Motor neuron (in vitro differentiated cells): ENCODE measurements around the gene ADGRF4. TPM values are rescaled to one million over a fixed set of nuclear protein-coding genes. Genes with fewer than 3 reads are reported as not detected.
A peak's percentile ranks its signal among the peaks of the same experiment; 100 is the strongest.

Source experiments
- ATAC-seq, 8 experiments: fragments of 200-7000 bp; cut with Tn5 transposase; replicated peaks in 6 of 8; 2 replicates each; pipeline ENCODE4 v1.8.0; 2021; ENCODE audit warnings: mild to moderate bottlenecking in 8 of 8, moderate library complexity in 8 of 8
- H3K27ac ChIP-seq, 2 donors: fragments of 250-450 bp; sonication (Bioruptor Pico); 2 replicates each; pipeline ENCODE4 v1.9.0; 2021; ENCODE audit warnings: antibody characterized with exemption in 2 of 2, mild to moderate bottlenecking in 2 of 2, moderate library complexity in 1 of 2
- H3K4me1 ChIP-seq, 2 donors: fragments of 250-450 bp; sonication (Bioruptor Pico); replicated peaks in 1 of 2; 2 replicates each; pipeline ENCODE4 v1.6.1; 2021; ENCODE audit warnings: antibody characterized with exemption in 2 of 2, mild to moderate bottlenecking in 2 of 2, moderate library complexity in 1 of 2
- H3K4me3 ChIP-seq, 5 donors: fragments of 250-450 bp; sonication (Bioruptor Pico); 2 replicates each; pipeline ENCODE4 v1.9.0; 2021; ENCODE audit warnings: antibody characterized with exemption in 5 of 5, mild to moderate bottlenecking in 5 of 5, moderate library complexity in 4 of 5
- WGBS, 10 experiments: fragments of 450-650 bp; shearing (Covaris generic); methylation state at CpG; one replicate each; pipeline ENCODE4 v1.0.0; 2022; 5-methylcytosine and 5-hydroxymethylcytosine counted together
- in situ Hi-C, 9 experiments: fragments of 400-800 bp; cut with MboI; loops; one replicate each; pipeline ENCODE4 v1.15.0; 2021; ENCODE audit warnings: low sequenced_read_pairs in 9 of 9, low pct_unique_long_range_greater_than_20kb in 2 of 9; ENCODE audit not compliant: unreplicated experiment in 9 of 9
- total RNA-seq, 8 experiments: library from RNA; unstranded; fragments of 300-600 nt; gene quantifications; 2 replicates each; pipeline versions ENCODE4 v1.2.3 to v1.2.4, GENCODE V29; 2022

The ADGRF4 gene
- total RNA-seq, 8 experiments from 2014 or later, result 0.08 to 0.36 (median 0.19) TPM; not detected in 5

- no peak for ATAC-seq
- Histone ChIP-seq H3K27ac (no peak overlapping the region), H3K4me3 (no peak overlapping the region), H3K4me1 (peaks cover 2 to 8% of the 10 kb centered on the region in 2 donors)
- WGBS, 10 experiments, result 0 to 100% (median 83%) methylated on average over 1 of the region's 1 CpG; no CpG with 5 or more reads in 2 of the 10 experiments
- in situ Hi-C loops, result loop anchor here in 1 of 9 experiments (25.0 kb wide), 1 partner anchor 91 kb away; no protein-coding TSS in a partner anchor
Observed at GRCh38 chr6:47671777-47672176, 26.6 kb upstream of the ADGRF4 start.

- WGBS, 10 experiments, result 91 to 100% (median 100%) methylated on average over 1 of the region's 1 CpG; no CpG with 5 or more reads in 7 of the 10 experiments
- Histone ChIP-seq H3K27ac (no peak overlapping the region), H3K4me1 (peaks cover 2 to 8% of the 10 kb centered on the region in 2 donors), H3K4me3 (no peak overlapping the region)
- ATAC-seq, result no peak
- in situ Hi-C loops, result loop anchor here in 1 of 9 experiments (25.0 kb wide), 1 partner anchor 89 kb away; no protein-coding TSS in a partner anchor
Observed at GRCh38 chr6:47672816-47673215, 25.6 kb upstream of the ADGRF4 start.

DNA sequence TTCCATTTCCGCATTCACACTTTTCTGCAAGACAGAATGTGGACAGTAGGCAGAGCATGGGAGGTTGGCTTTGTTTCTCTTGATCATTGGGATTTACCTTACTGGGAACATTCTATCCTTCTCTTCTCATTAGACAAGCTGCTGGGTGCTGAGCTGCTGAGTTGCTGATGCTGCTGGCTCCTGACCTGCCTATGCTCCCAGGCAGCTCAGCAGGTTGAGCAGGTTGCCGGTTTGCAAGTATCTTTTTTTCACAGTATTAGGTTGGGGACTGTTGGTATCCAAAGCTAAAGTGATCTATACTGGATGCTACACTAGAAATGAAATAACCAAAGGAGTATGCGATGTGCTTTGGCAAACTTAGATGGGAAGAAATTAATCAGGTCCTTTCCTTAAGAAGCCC is 23.7 kb upstream of the ADGRF4 start:
- 36 to 94% (median 76%) methylated on average over 1 to 3 of the region's 3 CpGs; no CpG with 5 or more reads in 4 of the 10 experiments for WGBS, 10 experiments
- no peak for ATAC-seq

GRCh38 chr6:47677381-47678100 is 20.8 kb upstream of the ADGRF4 start:
- Histone ChIP-seq H3K27ac (no peak overlapping the region), H3K4me3 (no peak overlapping the region), H3K4me1 (no peaks in the 10 kb centered on the region)
- in situ Hi-C loops, result no loop called here
- 27 to 100% (median 80%) methylated on average over 1 to 3 of the region's 4 CpGs; no CpG with 5 or more reads in 1 of the 10 experiments for WGBS, 10 experiments
- no peak for ATAC-seq

More for the DNA sequence above, 23.7 kb upstream of the ADGRF4 start:
- in situ Hi-C loops, result loop anchor here in 1 of 9 experiments (25.0 kb wide), 1 partner anchor 88 kb away; no protein-coding TSS in a partner anchor
- Histone ChIP-seq H3K27ac (no peak overlapping the region), H3K4me1 (peaks cover 0 to 8% of the 10 kb centered on the region in 2 donors), H3K4me3 (no peak overlapping the region)

DNA sequence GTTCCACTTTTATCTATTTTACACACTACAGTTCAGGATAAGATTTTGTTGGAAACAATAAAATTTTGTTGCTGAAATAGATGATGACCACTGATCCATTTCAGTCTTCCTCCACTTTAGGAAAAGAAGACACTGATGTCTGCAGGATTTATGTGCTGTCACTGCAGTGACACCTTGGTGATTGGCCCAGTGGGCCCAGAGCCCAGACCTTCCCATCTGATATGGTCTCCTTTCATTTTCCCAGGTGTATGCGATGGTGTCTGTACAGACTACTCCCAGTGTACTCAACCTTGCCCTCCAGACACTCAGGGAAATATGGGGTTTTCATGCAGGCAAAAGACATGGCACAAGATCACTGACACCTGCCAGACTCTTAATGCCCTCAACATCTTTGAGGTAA is 19.6 kb upstream of the ADGRF4 start:
- no peak for ATAC-seq
- WGBS, 10 experiments, result 40 to 100% (median 90%) methylated on average over 1 of the region's 1 CpG; no CpG with 5 or more reads in 6 of the 10 experiments
- Histone ChIP-seq H3K27ac (no peak overlapping the region), H3K4me3 (no peak overlapping the region), H3K4me1 (no peaks in the 10 kb centered on the region)
- in situ Hi-C loops, result no loop called here

- in situ Hi-C loops, result no loop called here
- peak in 6 of 8 experiments; percentile 31 to 99 (median 52) for ATAC-seq
- 0 to 89% (median 54%) methylated on average over 1 to 4 of the region's 4 CpGs; no CpG with 5 or more reads in 2 of the 10 experiments for whole genome bisulfite sequencing, 10 experiments
- no peaks in the 10 kb centered on the region for H3K4me1 ChIP-seq
- H3K27ac ChIP-seq, result no peak overlapping the region
- H3K4me3 ChIP-seq, result no peak overlapping the region
Observed at GRCh38 chr6:47679322-47679906, 19.0 kb upstream of the ADGRF4 start.

- in situ Hi-C loops, result no loop called here
- no peak overlapping the region for H3K4me3 ChIP-seq
- WGBS, 10 experiments, result 0 to 96% (median 50%) methylated on average over 1 to 2 of the region's 2 CpGs; no CpG with 5 or more reads in 1 of the 10 experiments
- H3K4me1 ChIP-seq, result no peaks in the 10 kb centered on the region
- no peak for ATAC-seq
- no peak overlapping the region for H3K27ac ChIP-seq
Observed at GRCh38 chr6:47680051-47680450, 18.3 kb upstream of the ADGRF4 start.

DNA sequence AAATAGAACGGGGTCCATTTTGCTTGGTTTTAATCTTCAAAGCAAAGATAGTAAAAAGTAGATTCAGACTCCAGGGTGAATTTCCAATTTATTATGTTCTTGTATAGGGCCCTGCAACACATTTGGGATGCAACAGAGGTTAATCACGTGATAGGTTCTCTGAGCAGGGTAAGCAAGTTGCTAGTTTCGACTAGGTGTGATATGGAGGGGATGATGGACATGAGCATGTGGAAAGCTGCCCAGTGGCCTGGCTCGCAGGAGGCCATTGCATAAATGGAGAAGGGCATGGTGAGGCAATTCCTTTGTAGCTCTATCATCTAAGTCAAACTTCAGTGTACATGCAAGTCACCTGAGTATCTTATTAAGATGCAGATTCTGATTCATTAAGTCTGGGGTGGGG is 17.7 kb upstream of the ADGRF4 start:
- no peak for ATAC-seq
- Histone ChIP-seq H3K4me3 (no peak overlapping the region), H3K27ac (no peak overlapping the region), H3K4me1 (no peaks in the 10 kb centered on the region)
- in situ Hi-C loops, result no loop called here
- WGBS, 10 experiments, result 5 to 100% (median 85%) methylated on average over 1 to 4 of the region's 4 CpGs

GRCh38 chr6:47681201-47681990 is 17.0 kb upstream of the ADGRF4 start:
- ATAC-seq, result no peak
- H3K4me3 ChIP-seq, result no peak overlapping the region
- in situ Hi-C loops, result no loop called here
- H3K27ac ChIP-seq, result no peak overlapping the region
- no peaks in the 10 kb centered on the region for H3K4me1 ChIP-seq
- WGBS, 10 experiments, result 20 to 100% (median 75%) methylated on average over 1 of the region's 1 CpG; no CpG with 5 or more reads in 2 of the 10 experiments

GRCh38 chr6:47686411-47686810 is 12.0 kb upstream of the ADGRF4 start:
- no peaks in the 10 kb centered on the region for H3K4me1 ChIP-seq
- ATAC-seq, result no peak
- in situ Hi-C loops, result no loop called here
- H3K4me3 ChIP-seq, result no peak overlapping the region
- 0 to 83% (median 56%) methylated on average over 1 of the region's 1 CpG; no CpG with 5 or more reads in 2 of the 10 experiments for WGBS, 10 experiments
- H3K27ac ChIP-seq, result no peak overlapping the region

DNA sequence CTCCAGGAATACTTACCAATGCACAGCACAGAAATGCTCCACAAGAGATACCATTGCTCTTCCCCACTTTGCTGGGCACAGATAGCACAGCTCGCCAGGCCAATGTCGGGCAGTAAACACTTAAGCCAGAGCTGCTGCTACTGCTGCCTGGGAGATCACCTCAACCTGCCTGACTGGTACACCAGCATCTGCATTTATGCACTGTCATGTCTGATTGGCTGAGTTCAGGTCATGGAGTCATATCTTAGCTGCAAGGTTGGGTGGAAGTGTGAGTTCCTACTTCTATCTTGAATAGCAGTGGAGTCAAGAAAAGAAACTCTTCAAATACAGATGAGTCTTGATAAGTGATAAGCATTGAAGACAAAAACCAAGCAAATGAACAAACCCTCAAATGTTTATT is 10.9 kb upstream of the ADGRF4 start:
- WGBS, 10 experiments, result 60 to 100% (median 66%) methylated on average over 1 to 2 of the region's 2 CpGs; no CpG with 5 or more reads in 7 of the 10 experiments

GRCh38 chr6:47690214-47690613 is 8.2 kb upstream of the ADGRF4 start:
- H3K4me3 ChIP-seq, result no peak overlapping the region
- WGBS, 10 experiments, result 0 to 100% (median 61%) methylated on average over 1 to 2 of the region's 2 CpGs; no CpG with 5 or more reads in 4 of the 10 experiments
- H3K27ac ChIP-seq, result no peak overlapping the region
- in situ Hi-C loops, result no loop called here
- no peak for ATAC-seq
- no peaks in the 10 kb centered on the region for H3K4me1 ChIP-seq

More for the DNA sequence above, 10.9 kb upstream of the ADGRF4 start:
- Histone ChIP-seq H3K4me3 (no peak overlapping the region), H3K4me1 (no peaks in the 10 kb centered on the region), H3K27ac (no peak overlapping the region)
- in situ Hi-C loops, result no loop called here
- ATAC-seq, result no peak

DNA sequence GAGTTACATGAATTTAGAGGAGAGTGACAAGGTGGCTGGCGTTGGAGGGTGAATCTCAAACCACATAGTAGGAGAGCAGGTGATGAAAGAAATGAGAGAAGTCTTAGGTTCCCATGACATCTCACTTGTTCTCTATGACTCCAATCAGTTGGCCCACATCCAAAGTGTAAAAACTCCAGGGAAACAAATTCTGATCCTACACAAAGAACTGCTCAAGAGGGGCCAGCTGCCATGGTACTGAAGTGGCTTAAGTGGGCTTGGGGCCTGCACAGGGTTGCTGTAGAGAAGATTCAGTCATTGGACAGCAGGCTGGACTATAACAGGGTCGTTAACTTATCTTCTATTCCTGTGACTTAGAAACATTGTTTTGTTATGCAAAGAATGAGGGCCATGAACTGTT is 7.6 kb upstream of the ADGRF4 start:
- Histone ChIP-seq H3K4me1 (no peaks in the 10 kb centered on the region), H3K4me3 (no peak overlapping the region), H3K27ac (no peak overlapping the region)
- WGBS, 10 experiments, result 18 to 79% (median 63%) methylated on average over 1 to 2 of the region's 2 CpGs; no CpG with 5 or more reads in 5 of the 10 experiments
- ATAC-seq, result peak in 1 of 8 experiments; percentile 20
- in situ Hi-C loops, result no loop called here
